T47D (cell line): ENCODE data around the gene DDX10.
"Not testable (repeated sequence)": the region's sequence is repeated elsewhere in the genome, so short reads cannot be mapped to it uniquely, and the experiment has no call there.

Experiments
- DNase-seq, 2 experiments: peaks; one replicate each; pipeline versions ENCODE4 v3.0.0 to v3.0.0-alpha.2; 2011 to 2012; ENCODE audit warnings: low read depth in 1 of 2, low spot score in 1 of 2
- JUND ChIP-seq: IDR thresholded peaks from 2 replicates; pipeline ENCODE4 v1.6.1; 2012; ENCODE audit warnings: low read depth
- in situ Hi-C: cut with HindIII; loops from 2 replicates; pipeline ENCODE4 v1.10.0; 2016; ENCODE audit warnings: low sequenced_read_pairs, low pct_unique_long_range_greater_than_20kb

The DDX10 gene

DNA sequence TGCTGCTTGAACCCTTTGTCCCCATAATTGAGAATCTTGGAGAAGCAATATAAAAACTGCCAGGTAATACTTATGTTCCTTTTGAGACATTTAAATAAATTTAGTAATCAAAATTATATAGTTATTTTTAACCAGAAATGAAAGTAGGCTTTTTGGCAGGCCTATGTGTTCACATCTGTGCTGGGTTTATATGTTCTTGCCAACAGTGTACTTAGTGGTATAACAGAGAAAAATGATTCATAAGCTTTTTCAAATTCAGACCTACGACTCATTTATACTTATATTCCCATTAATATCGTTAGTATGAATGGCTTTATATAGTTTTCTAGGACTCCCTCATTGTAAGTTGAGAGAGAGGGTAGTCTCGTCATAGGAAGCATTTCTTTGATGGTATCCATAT lies 79.0 kb downstream of the DDX10 start:
- TF ChIP-seq JUND: no peak
- in situ Hi-C loops: no loop called here
- no peak for DNase-seq

- TF ChIP-seq JUND: no peak
- in situ Hi-C loops: no loop called here
- DNase-seq: no peak
Measured at GRCh38 chr11:108748968-108749367, 84.1 kb downstream of the DDX10 start.

- in situ Hi-C loops: no loop called here
Measured at GRCh38 chr11:108751444-108751843, 86.6 kb downstream of the DDX10 start.

DNA sequence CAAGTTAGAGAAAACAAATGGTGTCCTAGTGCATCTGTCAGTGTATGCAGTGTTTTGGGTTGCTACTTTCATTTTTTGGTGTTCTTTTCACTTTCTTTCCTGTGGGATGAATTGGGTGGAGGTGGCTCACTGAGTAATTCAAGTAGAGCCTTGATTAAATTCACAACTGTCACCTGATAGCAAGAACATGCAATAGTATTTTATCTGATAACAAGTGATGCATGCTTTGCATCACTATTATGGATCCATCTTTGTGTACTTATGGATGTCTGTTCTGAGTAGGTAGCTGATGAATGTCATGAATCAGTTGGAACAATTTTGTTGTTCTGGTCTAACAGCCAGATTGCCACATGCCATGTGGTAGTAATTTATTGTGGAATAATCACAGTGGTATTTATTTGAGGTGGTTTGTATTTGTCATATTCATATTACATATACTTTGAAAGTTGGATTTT lies 87.5 kb downstream of the DDX10 start:
- TF ChIP-seq JUND: no peak
- in situ Hi-C loops: no loop called here
- DNase-seq: no peak

More at GRCh38 chr11:108751444-108751843, 86.6 kb downstream of the DDX10 start:
- TF ChIP-seq JUND: no peak
- DNase-seq: no peak

- peak in 1 of 2 experiments; percentile 10 for DNase-seq
- TF ChIP-seq JUND: no peak
- in situ Hi-C loops: no loop called here
Measured at GRCh38 chr11:108754901-108755625, 90.2 kb downstream of the DDX10 start.

DNA sequence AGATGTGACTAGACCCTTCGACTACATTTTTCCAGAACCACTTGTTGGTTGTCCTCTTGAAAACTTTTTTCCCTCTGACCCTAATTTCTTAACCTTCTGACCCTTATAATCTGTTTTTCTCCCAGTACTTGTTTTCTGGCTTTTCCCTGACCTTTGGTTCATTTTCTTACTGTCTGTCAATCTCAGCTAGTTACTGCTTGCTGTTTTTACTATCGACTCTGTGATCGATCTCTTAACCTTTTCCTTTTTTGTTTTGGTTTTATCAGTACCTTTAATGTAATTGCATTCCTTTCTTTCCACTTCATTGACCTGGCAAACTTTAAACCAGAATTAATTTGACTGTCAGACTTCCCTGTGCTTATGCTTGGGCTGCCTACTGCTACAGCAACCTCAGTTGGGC lies 92.8 kb downstream of the DDX10 start:
- no peak for DNase-seq
- TF ChIP-seq JUND: no peak
- in situ Hi-C loops: no loop called here

GRCh38 chr11:108758458-108758857 lies 93.6 kb downstream of the DDX10 start:
- in situ Hi-C loops: no loop called here
- no peak for DNase-seq
- no peak for TF ChIP-seq JUND

DNA sequence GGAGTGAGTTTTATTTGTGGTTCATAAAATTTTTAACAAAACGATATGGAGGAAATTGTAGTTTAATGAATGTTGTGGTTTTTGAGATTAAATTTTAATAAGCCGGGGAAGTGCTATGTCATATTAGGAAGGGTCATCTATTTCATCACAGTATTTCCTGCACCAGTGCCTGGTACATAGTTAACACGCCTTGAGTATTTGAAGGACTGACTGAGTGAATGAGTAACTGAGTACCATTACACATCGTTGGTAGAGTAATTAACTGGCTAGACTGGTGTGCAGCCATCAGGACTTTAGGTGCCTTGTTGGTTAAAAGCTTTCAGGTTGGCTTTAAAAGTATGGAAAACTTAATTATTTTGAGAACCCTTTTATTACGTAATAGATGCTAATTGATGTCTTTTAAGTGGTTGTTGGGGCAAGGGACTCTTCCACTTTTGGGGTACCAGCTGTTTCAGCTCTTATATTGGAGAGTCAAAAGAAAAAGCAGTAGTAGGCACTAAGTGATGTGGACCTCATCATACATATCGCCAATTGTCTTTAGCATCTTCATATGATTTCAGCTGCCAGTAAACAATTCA lies 101.8 kb downstream of the DDX10 start:
- TF ChIP-seq JUND: no peak
- in situ Hi-C loops: no loop called here
- DNase-seq: no peak

DNA sequence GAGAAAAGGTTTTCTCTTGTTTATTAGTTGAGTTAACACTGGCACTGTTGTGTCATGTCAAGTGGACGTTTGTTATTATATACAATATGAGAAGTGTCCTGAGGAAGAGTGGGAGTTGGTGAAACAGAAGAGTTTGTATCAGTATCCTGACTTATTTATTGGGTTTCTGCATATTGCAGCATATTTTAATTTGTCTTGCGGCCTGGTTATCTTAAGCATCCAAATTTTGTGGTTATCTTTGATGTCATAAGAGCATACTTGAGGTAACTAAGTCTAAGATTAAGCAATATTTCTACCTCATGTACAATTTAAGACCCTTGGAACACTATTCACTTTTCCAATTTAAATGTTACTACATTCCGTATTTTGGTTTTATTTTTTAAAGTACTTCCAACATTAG lies 103.5 kb downstream of the DDX10 start:
- TF ChIP-seq JUND: no peak
- DNase-seq: no peak
- in situ Hi-C loops: no loop called here

GRCh38 chr11:108768964-108769363 lies 104.1 kb downstream of the DDX10 start:
- in situ Hi-C loops: no loop called here
- TF ChIP-seq JUND: no peak
- DNase-seq: no peak

GRCh38 chr11:108774037-108774730 lies 109.3 kb downstream of the DDX10 start:
- DNase-seq: no peak
- in situ Hi-C loops: no loop called here
- TF ChIP-seq JUND: no peak

- peak; percentile 14 to 26 for DNase-seq
- in situ Hi-C loops: no loop called here
- no peak for TF ChIP-seq JUND
Measured at GRCh38 chr11:108775324-108775723, 110.5 kb downstream of the DDX10 start.

DNA sequence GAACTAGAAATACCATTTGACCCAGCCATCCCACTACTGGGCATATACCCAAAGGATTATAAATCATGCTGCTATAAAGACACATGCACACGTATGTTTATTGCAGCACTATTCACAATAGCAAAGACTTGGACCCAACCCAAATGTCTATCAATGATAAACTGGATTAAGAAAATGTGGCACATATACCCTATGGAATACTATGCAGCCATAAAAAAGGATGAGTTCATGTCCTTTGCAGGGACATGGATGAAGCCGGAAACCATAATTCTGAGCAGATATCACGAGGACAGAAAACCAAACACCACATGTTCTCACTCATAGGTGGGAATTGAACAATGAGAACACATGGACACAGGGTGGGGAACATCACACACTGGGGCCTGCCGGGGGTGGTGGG lies 114.3 kb downstream of the DDX10 start:
- in situ Hi-C loops, DNase-seq: not testable (repeated sequence)
